Lower leg skin (tissue), 4 donors: ENCODE data around the gene RAB4B. TPM values are rescaled to one million over a fixed set of nuclear protein-coding genes. Genes with fewer than 3 reads are reported as not detected.
"Not testable (repeated sequence)": the region's sequence is repeated elsewhere in the genome, so short reads cannot be mapped to it uniquely, and the experiment has no call there.

Source experiments
- DNase-seq, 2 donors: peaks; one replicate each; pipeline ENCODE4 v3.0.0-alpha.2; 2019; ENCODE audit warnings: low spot score in 2 of 2
- H3K4me3 ChIP-seq: fragments of 200-600 bp; sonication (generic); 2 replicates; pipeline ENCODE4 v1.5.1; 2017; ENCODE audit warnings: mild to moderate bottlenecking, low read depth; ENCODE audit not compliant: poor library complexity, severe bottlenecking
- POLR2A ChIP-seq, 2 donors: fragments of 450-650 bp; IDR thresholded peaks; one replicate each; pipeline ENCODE4 v1.6.1; 2016 to 2017; ENCODE audit warnings: antibody characterized with exemption in 2 of 2, mild to moderate bottlenecking in 1 of 2, moderate library complexity in 1 of 2
- WGBS, 2 donors: methylation state at CpG; one replicate each; pipeline ENCODE4 v1.1.5; 2018; 5-methylcytosine and 5-hydroxymethylcytosine counted together
- intact Hi-C: fragments of 100-400 bp; cut with DNase I; formaldehyde crosslinking; loops from one replicate; pipeline ENCODE4 v1.15.0; 2023; ENCODE audit warnings: low total_unique reads
- total RNA-seq, 4 donors: library from RNA; depleted of rRNA; stranded (reverse); fragments of >200 nt; gene quantifications; one replicate each; pipeline ENCODE4 v1.1.0, GENCODE V29; 2016
- TF ChIP-seq, protein P1 (sequence below), 3 donors: fragments of 450-650 bp; IDR thresholded peaks; one replicate each; pipeline ENCODE4 v1.5.1; 2016; ENCODE audit warnings: antibody characterized with exemption in 3 of 3, mild to moderate bottlenecking in 3 of 3, moderate library complexity in 2 of 3

RAB4B gene
- total RNA-seq, 4 donors from 2014 or later = 18.7 to 22.8 (median 19.7) TPM

DNA sequence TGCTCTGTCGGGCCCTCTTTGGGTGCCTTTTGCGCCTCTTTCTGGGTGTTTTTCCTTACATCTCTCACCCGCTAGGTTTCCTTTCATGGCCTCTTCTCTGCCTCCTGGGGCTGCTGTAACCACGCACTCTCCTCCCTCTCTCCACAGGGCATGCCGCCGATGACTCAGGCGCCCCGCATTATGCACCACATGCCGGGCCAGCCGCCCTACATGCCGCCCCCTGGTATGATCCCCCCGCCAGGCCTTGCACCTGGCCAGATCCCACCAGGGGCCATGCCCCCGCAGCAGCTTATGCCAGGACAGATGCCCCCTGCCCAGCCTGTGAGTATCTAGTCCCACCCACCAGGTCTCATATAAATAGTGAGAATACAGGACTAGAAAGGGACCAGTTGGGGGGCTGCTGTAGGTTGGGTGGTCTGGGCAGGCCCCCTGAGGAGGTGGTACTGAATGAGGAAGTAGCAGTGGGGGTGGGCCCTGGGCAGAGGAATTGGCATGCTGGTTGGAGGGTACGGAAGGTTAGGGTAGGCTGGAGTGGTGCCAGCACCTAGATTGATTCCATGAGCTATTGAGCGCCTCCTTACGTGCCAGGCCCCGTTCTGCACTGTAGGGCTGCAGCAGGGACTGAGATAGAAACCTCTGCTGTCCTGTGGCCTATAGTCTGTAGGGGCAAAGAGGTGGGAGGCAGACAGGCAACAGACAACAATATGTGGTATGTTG, 15.1 kb upstream of the RAB4B start:
- H3K4me3 ChIP-seq = no peak overlapping the region
- whole genome bisulfite sequencing, 2 donors = 88 to 90% methylated on average over 17 of the region's 17 CpGs
- TF ChIP-seq, protein P1, sequence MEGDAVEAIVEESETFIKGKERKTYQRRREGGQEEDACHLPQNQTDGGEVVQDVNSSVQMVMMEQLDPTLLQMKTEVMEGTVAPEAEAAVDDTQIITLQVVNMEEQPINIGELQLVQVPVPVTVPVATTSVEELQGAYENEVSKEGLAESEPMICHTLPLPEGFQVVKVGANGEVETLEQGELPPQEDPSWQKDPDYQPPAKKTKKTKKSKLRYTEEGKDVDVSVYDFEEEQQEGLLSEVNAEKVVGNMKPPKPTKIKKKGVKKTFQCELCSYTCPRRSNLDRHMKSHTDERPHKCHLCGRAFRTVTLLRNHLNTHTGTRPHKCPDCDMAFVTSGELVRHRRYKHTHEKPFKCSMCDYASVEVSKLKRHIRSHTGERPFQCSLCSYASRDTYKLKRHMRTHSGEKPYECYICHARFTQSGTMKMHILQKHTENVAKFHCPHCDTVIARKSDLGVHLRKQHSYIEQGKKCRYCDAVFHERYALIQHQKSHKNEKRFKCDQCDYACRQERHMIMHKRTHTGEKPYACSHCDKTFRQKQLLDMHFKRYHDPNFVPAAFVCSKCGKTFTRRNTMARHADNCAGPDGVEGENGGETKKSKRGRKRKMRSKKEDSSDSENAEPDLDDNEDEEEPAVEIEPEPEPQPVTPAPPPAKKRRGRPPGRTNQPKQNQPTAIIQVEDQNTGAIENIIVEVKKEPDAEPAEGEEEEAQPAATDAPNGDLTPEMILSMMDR (IDR thresholded peaks at IDR 0.05) = no peak
- no peak for TF ChIP-seq POLR2A (IDR thresholded peaks at IDR 0.05)
- no peak for DNase-seq
- intact Hi-C loops = no loop called here

DNA sequence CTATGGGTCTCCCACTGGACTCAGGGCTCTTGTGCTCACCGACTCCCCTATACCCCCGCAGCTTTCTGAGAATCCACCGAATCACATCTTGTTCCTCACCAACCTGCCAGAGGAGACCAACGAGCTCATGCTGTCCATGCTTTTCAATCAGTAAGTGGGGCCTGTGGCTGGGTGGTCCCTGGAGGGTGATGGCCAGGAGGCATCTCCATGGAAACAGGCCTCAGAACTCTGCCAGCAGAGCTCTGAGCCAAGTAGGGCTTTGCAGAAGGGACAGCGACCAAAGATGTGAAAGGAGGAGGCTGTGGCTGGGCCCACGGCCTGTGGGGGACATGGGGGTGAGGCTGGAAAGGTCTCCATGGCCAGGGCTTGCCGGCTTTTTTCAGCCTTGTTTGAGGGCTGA, 14.5 kb upstream of the RAB4B start:
- H3K4me3 ChIP-seq = no peak overlapping the region
- intact Hi-C loops = no loop called here
- no peak for TF ChIP-seq POLR2A (IDR thresholded peaks at IDR 0.05)
- DNase-seq = no peak
- 90 to 98% methylated on average over 7 of the region's 7 CpGs for WGBS, 2 donors

DNA sequence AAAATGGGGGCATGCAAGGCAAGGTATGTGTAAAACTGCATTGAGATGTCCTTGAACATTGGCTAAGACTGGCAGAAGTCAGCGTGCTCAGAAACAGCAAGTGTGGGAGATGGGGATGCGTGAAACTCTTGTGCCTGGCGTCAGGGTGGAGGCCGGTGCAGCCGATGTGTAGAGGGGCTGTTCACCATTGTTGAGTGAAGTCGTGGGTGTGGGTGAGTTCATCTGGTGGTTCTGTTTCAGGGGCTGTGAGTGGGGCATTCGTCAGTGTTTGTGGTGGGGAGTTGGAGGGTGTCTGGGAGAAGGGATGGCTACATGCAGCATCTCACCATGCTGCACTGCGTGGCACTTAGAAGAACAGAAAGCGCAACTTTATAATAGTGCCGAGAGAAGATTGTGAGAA, 14.1 kb upstream of the RAB4B start:
- no peak overlapping the region for H3K4me3 ChIP-seq
- no peak for DNase-seq
- intact Hi-C loops = no loop called here
- 89 to 92% methylated on average over 10 of the region's 10 CpGs for WGBS, 2 donors
- TF ChIP-seq, protein P1 (IDR thresholded peaks at IDR 0.05) = no peak
- no peak for TF ChIP-seq POLR2A (IDR thresholded peaks at IDR 0.05)

- 95 to 96% methylated on average over 13 of the region's 13 CpGs for WGBS, 2 donors
- intact Hi-C loops, H3K4me3 ChIP-seq, DNase-seq: not testable (repeated sequence)
Measured at GRCh38 chr19:40766385-40766784, 11.7 kb upstream of the RAB4B start.

DNA sequence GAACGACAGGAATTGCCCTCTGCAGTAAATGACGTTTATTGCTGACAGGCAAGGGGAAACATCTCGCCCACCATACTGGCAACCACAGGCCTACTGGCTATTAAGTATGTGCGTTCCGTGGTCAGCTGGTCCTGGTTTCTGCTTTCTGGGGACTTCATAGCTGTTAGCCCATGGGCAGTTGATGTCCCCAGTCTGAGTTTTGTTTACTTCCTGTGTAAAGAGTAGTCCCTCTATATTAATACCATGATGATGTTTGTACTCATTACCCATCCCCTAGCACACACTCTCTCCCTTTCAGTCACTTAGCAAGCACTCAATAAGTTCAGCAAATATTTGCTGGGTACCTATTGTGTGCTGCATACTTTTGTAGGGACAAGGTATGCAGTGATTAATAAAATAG, 9.2 kb upstream of the RAB4B start:
- no peak overlapping the region for H3K4me3 ChIP-seq
- TF ChIP-seq, protein P1 (IDR thresholded peaks at IDR 0.05) = no peak
- no peak for TF ChIP-seq POLR2A (IDR thresholded peaks at IDR 0.05)
- 66 to 71% methylated on average over 5 of the region's 5 CpGs for WGBS, 2 donors
- DNase-seq = no peak
- intact Hi-C loops = no loop called here

- H3K4me3 ChIP-seq, intact Hi-C loops, DNase-seq: not testable (repeated sequence)
- 95 to 97% methylated on average over 10 of the region's 10 CpGs for WGBS, 2 donors
Measured at GRCh38 chr19:40771101-40771862, 6.8 kb upstream of the RAB4B start.

DNA sequence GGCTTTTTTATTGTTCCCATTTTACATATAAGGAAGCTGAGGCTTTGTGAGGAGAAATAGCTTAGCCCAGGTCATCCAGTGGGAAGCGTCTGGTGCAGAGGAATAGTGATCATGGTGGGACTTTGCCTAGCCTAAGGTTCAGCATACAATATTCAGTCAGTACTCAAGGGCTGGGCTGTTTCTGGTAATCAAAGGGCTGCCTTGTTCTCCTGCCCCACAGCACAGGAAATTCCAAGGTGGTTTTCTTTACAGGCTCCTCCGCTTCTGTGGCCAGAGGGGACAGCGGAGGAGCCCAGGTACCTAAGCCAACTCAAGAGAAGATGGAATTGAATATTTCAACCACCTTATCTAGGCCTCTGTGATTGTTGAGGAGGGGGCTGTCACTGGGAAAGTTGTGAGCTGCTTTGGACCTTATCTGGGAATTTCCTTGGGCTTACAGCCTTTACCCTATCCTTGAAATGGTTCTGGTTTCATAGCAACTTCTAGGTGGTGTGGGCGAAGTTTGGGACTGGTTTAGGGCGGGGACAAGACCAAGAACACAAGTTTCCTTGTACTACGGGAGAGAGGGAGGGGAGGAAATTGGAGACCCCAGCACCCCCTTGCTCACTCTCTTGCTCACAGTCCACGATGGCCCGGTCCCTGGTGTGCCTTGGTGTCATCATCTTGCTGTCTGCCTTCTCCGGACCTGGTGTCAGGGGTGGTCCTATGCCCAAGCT, 3.0 kb upstream of the RAB4B start, which contains the start of gene MIA:
Gene MIA (plus strand): TSS at position 606 of the 716 bp plus-strand sequence. CDS start 22 bp downstream, at position 628.
- DNase-seq = no peak
- H3K4me3 ChIP-seq = no peak within 1 kb of the TSS

More for the DNA sequence above, 3.0 kb upstream of the RAB4B start, which contains the start of gene MIA:
- intact Hi-C loops = no loop called here
- WGBS, 2 donors = 66 to 74% methylated on average over 8 to 9 of the region's 9 CpGs
- TF ChIP-seq POLR2A (IDR thresholded peaks at IDR 0.05) = no peak
- TF ChIP-seq, protein P1 (IDR thresholded peaks at IDR 0.05) = no peak
